H1 (cell line): ENCODE measurements around the gene GPR61.

ENCODE experiments used
- CREB1 ChIP-seq: IDR thresholded peaks from 2 replicates; pipeline ENCODE4 v1.6.1; 2012; ENCODE audit warnings: inconsistent platforms
- JUND ChIP-seq: IDR thresholded peaks from 2 replicates; pipeline ENCODE4 v1.6.1; 2011; ENCODE audit warnings: mild to moderate bottlenecking, improper control_type of control experiment, low read length
- POLR2A ChIP-seq, 2 experiments: IDR thresholded peaks; 1 replicate in 1 of 2; 2 replicates in 1 of 2; pipeline ENCODE4 v1.6.1; 2011; ENCODE audit warnings: low read depth in 2 of 2, low read length in 2 of 2, mild to moderate bottlenecking in 2 of 2; ENCODE audit errors: control extremely low read depth in 1 of 2
- POLR2AphosphoS5 ChIP-seq: IDR thresholded peaks from 2 replicates; pipeline ENCODE4 v1.6.1; 2011; ENCODE audit warnings: low read depth, low read length
- POU5F1 ChIP-seq: IDR thresholded peaks from 2 replicates; pipeline ENCODE4 v1.6.1; 2011; ENCODE audit warnings: low read depth, mild to moderate bottlenecking, low read length, moderate library complexity
- RFX5 ChIP-seq: IDR thresholded peaks from 2 replicates; pipeline ENCODE4 v1.6.1; 2011; ENCODE audit warnings: low read depth, low read length, improper control_type of control experiment, borderline replicate concordance
- RNF2 ChIP-seq: fragments of 200-900, 300-1000 bp; sonication (generic); IDR thresholded peaks from 2 replicates; pipeline ENCODE4 v1.7.1; 2016; ENCODE audit warnings: borderline replicate concordance, low read depth, mild to moderate bottlenecking, antibody characterized with exemption, low read length; ENCODE audit not compliant: poor library complexity, severe bottlenecking; ENCODE audit errors: missing control alignments
- RXRA ChIP-seq: IDR thresholded peaks from 2 replicates; pipeline ENCODE4 v1.6.1; 2011; ENCODE audit warnings: low read depth, mild to moderate bottlenecking, low read length, moderate library complexity; ENCODE audit not compliant: insufficient read depth
- SAP30 ChIP-seq: fragments of 300-600 bp; sonication (generic); IDR thresholded peaks from 2 replicates; pipeline ENCODE4 v1.7.1; 2012; ENCODE audit warnings: low read length, moderate library complexity, mild to moderate bottlenecking, inconsistent platforms; ENCODE audit not compliant: insufficient read depth, insufficient replicate concordance
- SIRT6 ChIP-seq: IDR thresholded peaks from one replicate; pipeline ENCODE4 v1.7.1; 2012; ENCODE audit warnings: low read length, inconsistent platforms
- SP4 ChIP-seq: IDR thresholded peaks from 2 replicates; pipeline ENCODE4 v1.6.1; 2012; ENCODE audit warnings: low read length, inconsistent platforms
- TEAD4 ChIP-seq: IDR thresholded peaks from 2 replicates; pipeline ENCODE4 v1.6.1; 2012; ENCODE audit warnings: low read depth, low read length, inconsistent platforms, mixed read lengths
- TF ChIP-seq, protein P1 (sequence below), 3 experiments: IDR thresholded peaks; 1 replicate in 2 of 3; 2 replicates in 1 of 3; pipeline versions ENCODE4 v1.5.1 to v1.6.1; 2011; ENCODE audit warnings: low read length in 3 of 3, mild to moderate bottlenecking in 3 of 3, inconsistent platforms in 2 of 3, low read depth in 1 of 3, moderate library complexity in 1 of 3; ENCODE audit not compliant: insufficient read depth in 1 of 3; ENCODE audit errors: control extremely low read depth in 1 of 3

GRCh38 chr1:109586055-109586454, 46.4 kb downstream of the GPR61 start:
- TF ChIP-seq POLR2A (IDR thresholded peaks at IDR 0.05; ENCODE audit: control extremely low read depth in 1 of 2, low read depth in 2 of 2, low read length in 2 of 2): no peak
- TF ChIP-seq, protein P1, sequence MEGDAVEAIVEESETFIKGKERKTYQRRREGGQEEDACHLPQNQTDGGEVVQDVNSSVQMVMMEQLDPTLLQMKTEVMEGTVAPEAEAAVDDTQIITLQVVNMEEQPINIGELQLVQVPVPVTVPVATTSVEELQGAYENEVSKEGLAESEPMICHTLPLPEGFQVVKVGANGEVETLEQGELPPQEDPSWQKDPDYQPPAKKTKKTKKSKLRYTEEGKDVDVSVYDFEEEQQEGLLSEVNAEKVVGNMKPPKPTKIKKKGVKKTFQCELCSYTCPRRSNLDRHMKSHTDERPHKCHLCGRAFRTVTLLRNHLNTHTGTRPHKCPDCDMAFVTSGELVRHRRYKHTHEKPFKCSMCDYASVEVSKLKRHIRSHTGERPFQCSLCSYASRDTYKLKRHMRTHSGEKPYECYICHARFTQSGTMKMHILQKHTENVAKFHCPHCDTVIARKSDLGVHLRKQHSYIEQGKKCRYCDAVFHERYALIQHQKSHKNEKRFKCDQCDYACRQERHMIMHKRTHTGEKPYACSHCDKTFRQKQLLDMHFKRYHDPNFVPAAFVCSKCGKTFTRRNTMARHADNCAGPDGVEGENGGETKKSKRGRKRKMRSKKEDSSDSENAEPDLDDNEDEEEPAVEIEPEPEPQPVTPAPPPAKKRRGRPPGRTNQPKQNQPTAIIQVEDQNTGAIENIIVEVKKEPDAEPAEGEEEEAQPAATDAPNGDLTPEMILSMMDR (IDR thresholded peaks at IDR 0.05; ENCODE audit: control extremely low read depth in 1 of 3, insufficient read depth in 1 of 3, low read depth in 1 of 3, low read length in 3 of 3): no peak
- no peak for TF ChIP-seq POLR2AphosphoS5
- TF ChIP-seq RFX5: no peak
- no peak for TF ChIP-seq POU5F1
- TF ChIP-seq JUND: no peak
- TF ChIP-seq SAP30: no peak
- no peak for TF ChIP-seq RXRA
- TF ChIP-seq SIRT6: no peak
- TF ChIP-seq RNF2: no peak
- no peak for TF ChIP-seq CREB1
- no peak for TF ChIP-seq SP4
- TF ChIP-seq TEAD4: no peak
